Stomach (tissue), 9 donors: Measurements from ENCODE around the gene GGCX. TPM values are rescaled to one million over a fixed set of nuclear protein-coding genes. Genes with fewer than 3 reads are reported as not detected.

Experiments
- DNase-seq, 2 donors: peaks; one replicate each; pipeline versions ENCODE4 v3.0.0 to v3.0.0-alpha.2; 2013 to 2019
- H3K27ac ChIP-seq, 5 donors: fragments of 200-600 bp in 4 of 5; sonication (generic) in 4 of 5; one replicate each; pipeline ENCODE4 v1.5.1; 2013 to 2019; ENCODE audit warnings: mild to moderate bottlenecking in 1 of 5, moderate library complexity in 1 of 5
- H3K27me3 ChIP-seq, 3 donors: fragments of 200-600 bp; sonication (generic); one replicate each; pipeline ENCODE4 v1.5.1; 2017 to 2019; ENCODE audit warnings: mixed run types in 1 of 3
- H3K36me3 ChIP-seq, 4 donors: fragments of 200-600 bp; sonication (generic); 1 replicate in 3 of 4; 2 replicates in 1 of 4; pipeline ENCODE4 v1.5.1; 2016 to 2019
- H3K4me1 ChIP-seq, 4 donors: fragments of 200-600 bp; sonication (generic); one replicate each; pipeline ENCODE4 v1.5.1; 2016 to 2019
- H3K4me3 ChIP-seq, 4 donors: fragments of 200-600 bp; sonication (generic) in 3 of 4; one replicate each; pipeline ENCODE4 v1.5.1; 2016 to 2019; ENCODE audit warnings: mild to moderate bottlenecking in 1 of 4
- H3K9me3 ChIP-seq, 4 donors: fragments of 200-600 bp; sonication (generic); one replicate each; pipeline ENCODE4 v1.5.1; 2016 to 2019
- CTCF ChIP-seq, 7 experiments: fragments of 450-650 bp in 4 of 7; fragments of 200-600 bp in 3 of 7; sonication (generic) in 3 of 7; IDR thresholded peaks; one replicate each; pipeline ENCODE4 v1.5.1; 2016 to 2019; ENCODE audit warnings: antibody characterized with exemption in 7 of 7, control low read depth in 2 of 7, mild to moderate bottlenecking in 1 of 7
- EP300 ChIP-seq: sonication (generic); formaldehyde crosslinking; IDR thresholded peaks from one replicate; pipeline ENCODE4 v1.6.1; 2017; ENCODE audit warnings: antibody characterized with exemption
- POLR2A ChIP-seq, 4 donors: fragments of 450-650 bp; IDR thresholded peaks; one replicate each; pipeline ENCODE4 v1.6.1; 2016; ENCODE audit warnings: antibody characterized with exemption in 4 of 4, control low read depth in 2 of 4, mild to moderate bottlenecking in 1 of 4, moderate library complexity in 1 of 4
- POLR2AphosphoS5 ChIP-seq, 3 donors: sonication (generic); formaldehyde crosslinking; IDR thresholded peaks; one replicate each; pipeline ENCODE4 v1.6.1; 2016; ENCODE audit warnings: antibody characterized with exemption in 3 of 3
- WGBS, 5 donors: extraction: QIAGEN DNeasy Blood & Tissue Kit in 3 of 5; methylation state at CpG; one replicate each; pipeline versions ENCODE4 v1.1.5 to v1.1.7; 2013 to 2018; 5-methylcytosine and 5-hydroxymethylcytosine counted together
- intact Hi-C: fragments of 100-400 bp; cut with DNase I; formaldehyde crosslinking; loops from one replicate; pipeline ENCODE4 v1.15.1; 2023; ENCODE audit warnings: low total_unique reads
- polyA plus RNA-seq, 3 donors: library from polyadenylated mRNA; stranded (reverse); fragments of 200-250 nt; gene quantifications; one replicate each; pipeline ENCODE4 v1.2.3, GENCODE V29; 2013
- total RNA-seq, 5 donors: library from RNA; depleted of rRNA; stranded (reverse); fragments of >200 nt; gene quantifications; one replicate each; pipeline versions ENCODE4 v1.1.0 to v1.2.3, GENCODE V29; 2014 to 2016
- donor health status: healthy with polysubstance abuse.
- donor health status: Bipolar disorder and iron deficiency.
- donor health status: healthy.

GGCX gene
- total and polyA plus RNA-seq, 8 donors: 5.2 to 87.5 (median 15.9) TPM

- Histone ChIP-seq H3K4me3 (peak overlapping the region; percentile 81 to 94 (median 90)), H3K4me1 (peaks cover 37 to 76% (median 58%) of the 10 kb centered on the region in 4 donors), H3K27ac (peak overlapping the region in 4 of 5 donors; percentile 97 to 100 (median 99)), H3K27me3 (no peaks in the 10 kb centered on the region), H3K36me3 (peaks cover 45 to 65% (median 60%) of the 10 kb centered on the region in 4 donors), H3K9me3 (no peaks in the 10 kb centered on the region)
- intact Hi-C loops: no loop called here
- TF ChIP-seq POLR2A (IDR thresholded peaks at IDR 0.05) (no peak), CTCF (IDR thresholded peaks at IDR 0.05) (no peak), POLR2AphosphoS5 (IDR thresholded peaks at IDR 0.05) (no peak), EP300 (no peak)
- DNase-seq: peak in 1 of 2 donors; percentile 40
- WGBS, 5 donors: 37 to 52% (median 40%) methylated on average over 5 of the region's 5 CpGs
These were observed 19.4 kb downstream of the GGCX start for GRCh38 chr2:85541753-85542457.

GRCh38 chr2:85541262-85541661 is 20.0 kb downstream of the GGCX start:
- Histone ChIP-seq H3K36me3 (peaks cover 45 to 60% (median 56%) of the 10 kb centered on the region in 4 donors), H3K9me3 (no peaks in the 10 kb centered on the region), H3K4me3 (peak overlapping the region; percentile 81 to 94 (median 90)), H3K27me3 (no peaks in the 10 kb centered on the region), H3K27ac (peak overlapping the region in 4 of 5 donors; percentile 97 to 100 (median 99)), H3K4me1 (peaks cover 40 to 77% (median 59%) of the 10 kb centered on the region in 4 donors)
- intact Hi-C loops: no loop called here
- 15 to 24% (median 21%) methylated on average over 4 of the region's 4 CpGs for WGBS, 5 donors
- no peak for TF ChIP-seq EP300
- no peak for TF ChIP-seq POLR2AphosphoS5 (IDR thresholded peaks at IDR 0.05)
- no peak for TF ChIP-seq CTCF (IDR thresholded peaks at IDR 0.05)
- TF ChIP-seq POLR2A (IDR thresholded peaks at IDR 0.05): no peak
- DNase-seq: no peak

GRCh38 chr2:85540133-85540648 is 21.1 kb downstream of the GGCX start:
- TF ChIP-seq POLR2AphosphoS5 (IDR thresholded peaks at IDR 0.05): no peak
- no peak for TF ChIP-seq POLR2A (IDR thresholded peaks at IDR 0.05)
- TF ChIP-seq CTCF (IDR thresholded peaks at IDR 0.05): no peak
- no peak for TF ChIP-seq EP300
- Histone ChIP-seq H3K4me1 (peaks cover 40 to 73% (median 59%) of the 10 kb centered on the region in 4 donors), H3K27ac (peak overlapping the region; percentile 95 to 100 (median 99)), H3K9me3 (no peaks in the 10 kb centered on the region), H3K4me3 (peak overlapping the region; percentile 81 to 94 (median 90)), H3K36me3 (peaks cover 34 to 49% (median 45%) of the 10 kb centered on the region in 4 donors), H3K27me3 (no peaks in the 10 kb centered on the region)
- 2 to 6% (median 4%) methylated on average over 11 of the region's 11 CpGs for WGBS, 5 donors
- no peak for DNase-seq
- intact Hi-C loops: no loop called here

GRCh38 chr2:85539361-85540132 is 21.7 kb downstream of the GGCX start:
- intact Hi-C loops: no loop called here
- no peaks in the 10 kb centered on the region for H3K9me3 ChIP-seq
- peak; percentile 14 for TF ChIP-seq EP300
- no peak for TF ChIP-seq CTCF (IDR thresholded peaks at IDR 0.05)
- peak; percentile 42 to 81 (median 63) for TF ChIP-seq POLR2AphosphoS5 (IDR thresholded peaks at IDR 0.05)
- TF ChIP-seq POLR2A (IDR thresholded peaks at IDR 0.05): no peak
- peak overlapping the region; percentile 81 to 94 (median 90) for H3K4me3 ChIP-seq
- peaks cover 30 to 42% (median 39%) of the 10 kb centered on the region in 4 donors for H3K36me3 ChIP-seq
- peaks cover 38 to 68% (median 58%) of the 10 kb centered on the region in 4 donors for H3K4me1 ChIP-seq
- 0 to 1% (median 0%) methylated on average over 38 to 67 of the region's 67 CpGs for WGBS, 5 donors
- peak; percentile 64 to 92 for DNase-seq
- no peaks in the 10 kb centered on the region for H3K27me3 ChIP-seq
- peak overlapping the region; percentile 95 to 100 (median 99) for H3K27ac ChIP-seq
